IMR-90 (cell line): ENCODE data around the gene SS18. TPM values are rescaled to one million over a fixed set of nuclear protein-coding genes. Genes with fewer than 3 reads are reported as not detected.

Experiments
- ATAC-seq: fragments of 200-7000 bp; cut with Tn5 transposase; 2 replicates; pipeline ENCODE4 v1.9.1; 2020; ENCODE audit warnings: low read depth, mild to moderate bottlenecking, moderate library complexity
- BruUV-seq: library from RNA; stranded (reverse); fragments of 400-500 nt; replicated peaks from 2 replicates; lab custom pipeline; 2021; lab: Mats Ljungman, UMichigan
- CTCF ChIA-PET: fragments of 300-600 bp; formaldehyde crosslinking; extraction: SDS; loops from one replicate; lab custom pipeline; 2021; ENCODE audit warnings: antibody characterized with exemption; lab: Yijun Ruan, JAX
- POLR2A ChIA-PET: fragments of 300-600 bp; sonication (Branson Sonifier 250); formaldehyde crosslinking; loops from one replicate; lab custom pipeline; 2022; ENCODE audit warnings: antibody characterized with exemption; ENCODE audit not compliant: unreplicated experiment; lab: Charles Lee
- DNase-seq: peaks from one replicate; pipeline ENCODE4 v3.0.0; 2013
- H2AFZ ChIP-seq: replicated peaks from 2 replicates; pipeline ENCODE3; 2013; ENCODE audit warnings: low read length, mild to moderate bottlenecking; ENCODE audit not compliant: poor library complexity
- H2AK5ac ChIP-seq: 2 replicates; pipeline ENCODE4 v1.6.1; 2013; ENCODE audit warnings: low read depth, low read length, inconsistent platforms
- H2AK9ac ChIP-seq: replicated peaks from 2 replicates; pipeline ENCODE3; 2013; ENCODE audit warnings: mild to moderate bottlenecking, low read depth, low read length, moderate library complexity; ENCODE audit not compliant: poor library complexity
- H2BK120ac ChIP-seq: 2 replicates; pipeline ENCODE4 v1.6.1; 2013; ENCODE audit warnings: low read depth, low read length, inconsistent platforms
- H2BK15ac ChIP-seq: 3 replicates; pipeline ENCODE4 v1.6.1; 2013; ENCODE audit warnings: low read depth, low read length, inconsistent platforms
- H2BK20ac ChIP-seq: 2 replicates; pipeline ENCODE4 v1.6.1; 2013; ENCODE audit warnings: low read depth, mild to moderate bottlenecking, inconsistent platforms, low read length, moderate library complexity
- H2BK5ac ChIP-seq: 2 replicates; pipeline ENCODE4 v1.6.1; 2013; ENCODE audit warnings: mild to moderate bottlenecking, low read depth, low read length, inconsistent platforms; ENCODE audit not compliant: poor library complexity, severe bottlenecking
- H3K14ac ChIP-seq: replicated peaks from 2 replicates; pipeline ENCODE4 v1.6.1; 2013; ENCODE audit warnings: low read depth, low read length, inconsistent platforms
- H3K18ac ChIP-seq: 2 replicates; pipeline ENCODE4 v1.6.1; 2013; ENCODE audit warnings: low read depth, low read length, control low read depth
- H3K23ac ChIP-seq: 2 replicates; pipeline ENCODE4 v1.6.1; 2013; ENCODE audit warnings: low read depth, low read length, inconsistent platforms
- H3K27ac ChIP-seq: 2 replicates; pipeline ENCODE4 v1.5.1; 2013; ENCODE audit warnings: mild to moderate bottlenecking, control low read depth, low read length; ENCODE audit not compliant: insufficient read depth
- H3K27me3 ChIP-seq: 2 replicates; pipeline ENCODE4 v1.6.1; 2013; ENCODE audit warnings: low read length; ENCODE audit not compliant: control insufficient read depth, insufficient read depth
- H3K36me3 ChIP-seq: 2 replicates; pipeline ENCODE4 v1.6.1; 2013; ENCODE audit warnings: low read length, mixed read lengths; ENCODE audit not compliant: control insufficient read depth, insufficient read depth
- H3K4ac ChIP-seq: 2 replicates; pipeline ENCODE4 v1.6.1; 2013; ENCODE audit warnings: low read depth, low read length, inconsistent platforms
- H3K4me1 ChIP-seq: 2 replicates; pipeline ENCODE4 v1.6.1; 2013; ENCODE audit warnings: low read length, mixed read lengths; ENCODE audit not compliant: control insufficient read depth, insufficient read depth
- H3K4me2 ChIP-seq: 2 replicates; pipeline ENCODE4 v1.6.1; 2013; ENCODE audit warnings: low read depth, mild to moderate bottlenecking, control low read depth, low read length, moderate library complexity
- H3K4me3 ChIP-seq: 2 replicates; pipeline ENCODE4 v1.5.1; 2013; ENCODE audit warnings: low read depth, mild to moderate bottlenecking, control low read depth, low read length, moderate library complexity; ENCODE audit not compliant: insufficient read depth
- H3K56ac ChIP-seq: 2 replicates; pipeline ENCODE4 v1.6.1; 2013; ENCODE audit warnings: low read length, inconsistent platforms; ENCODE audit not compliant: insufficient read depth; ENCODE audit errors: extremely low read depth
- H3K79me1 ChIP-seq, 2 experiments: 2 replicates each; pipeline ENCODE4 v1.6.1; 2013; ENCODE audit warnings: low read length in 2 of 2, inconsistent platforms in 1 of 2, low read depth in 1 of 2
- H3K9ac ChIP-seq: 2 replicates; pipeline ENCODE4 v1.6.1; 2013; ENCODE audit warnings: low read depth, low read length, control low read depth
- H3K9me1 ChIP-seq: 2 replicates; pipeline ENCODE4 v1.6.1; 2013; ENCODE audit warnings: low read length, inconsistent platforms; ENCODE audit not compliant: insufficient read depth
- H3K9me3 ChIP-seq: 2 replicates; pipeline ENCODE4 v1.6.1; 2013; ENCODE audit warnings: low read length; ENCODE audit not compliant: control insufficient read depth, insufficient read depth
- H4K20me1 ChIP-seq: 2 replicates; pipeline ENCODE4 v1.6.1; 2013; ENCODE audit warnings: low read length, inconsistent platforms; ENCODE audit not compliant: insufficient read depth
- H4K5ac ChIP-seq: 2 replicates; pipeline ENCODE4 v1.6.1; 2013; ENCODE audit warnings: mild to moderate bottlenecking, low read depth, low read length, control low read depth
- H4K8ac ChIP-seq, 2 experiments: 2 replicates each; pipeline ENCODE4 v1.6.1; 2013; ENCODE audit warnings: low read depth in 2 of 2, low read length in 2 of 2, control low read depth in 1 of 2, inconsistent platforms in 1 of 2
- H4K91ac ChIP-seq: 2 replicates; pipeline ENCODE4 v1.6.1; 2013; ENCODE audit warnings: low read depth, low read length, inconsistent platforms; ENCODE audit not compliant: insufficient read depth
- BHLHE40 ChIP-seq: fragments of 150-350 bp; IDR thresholded peaks from 2 replicates; pipeline ENCODE4 v1.6.1; 2016; ENCODE audit warnings: mild to moderate bottlenecking, low read depth, low read length
- CEBPB ChIP-seq: IDR thresholded peaks from 2 replicates; pipeline ENCODE4 v1.6.1; 2012; ENCODE audit warnings: low read depth, low read length, improper control_type of control experiment
- CHD1 ChIP-seq: IDR thresholded peaks from 2 replicates; pipeline ENCODE4 v1.6.1; 2012; ENCODE audit warnings: low read depth, low read length, improper control_type of control experiment
- CTCF ChIP-seq: conservative IDR thresholded peaks from 2 replicates; pipeline ENCODE4 v1.5.1; 2012; ENCODE audit warnings: mild to moderate bottlenecking, low read depth, low read length, improper control_type of control experiment
- ELK1 ChIP-seq: fragments of 150-350 bp; IDR thresholded peaks from 2 replicates; pipeline ENCODE4 v1.6.1; 2016; ENCODE audit warnings: low read depth, mild to moderate bottlenecking, low read length, moderate library complexity, borderline replicate concordance
- FOS ChIP-seq: fragments of 150-350 bp; IDR thresholded peaks from 2 replicates; pipeline ENCODE4 v1.6.1; 2016; ENCODE audit warnings: low read depth, low read length
- MAZ ChIP-seq: IDR thresholded peaks from 2 replicates; pipeline ENCODE4 v1.6.1; 2012; ENCODE audit warnings: low read depth, mild to moderate bottlenecking, low read length, improper control_type of control experiment, moderate library complexity, borderline replicate concordance
- MXI1 ChIP-seq: IDR thresholded peaks from 2 replicates; pipeline ENCODE4 v1.6.1; 2012; ENCODE audit warnings: low read depth, mild to moderate bottlenecking, low read length, moderate library complexity, borderline replicate concordance
- POLR2A ChIP-seq: IDR thresholded peaks from 2 replicates; pipeline ENCODE4 v1.6.1; 2012; ENCODE audit warnings: mild to moderate bottlenecking, low read depth, low read length
- RAD21 ChIP-seq: IDR thresholded peaks from 2 replicates; pipeline ENCODE4 v1.6.1; 2012; ENCODE audit warnings: low read length, improper control_type of control experiment
- RCOR1 ChIP-seq: IDR thresholded peaks from 2 replicates; pipeline ENCODE4 v1.6.1; 2012; ENCODE audit warnings: mild to moderate bottlenecking, low read length, improper control_type of control experiment; ENCODE audit not compliant: insufficient replicate concordance
- SMC3 ChIP-seq: fragments of 150-350 bp; IDR thresholded peaks from 2 replicates; pipeline ENCODE4 v1.6.1; 2016; ENCODE audit warnings: low read depth, mild to moderate bottlenecking, antibody characterized with exemption, low read length, moderate library complexity
- USF2 ChIP-seq: fragments of 150-350 bp; IDR thresholded peaks from 2 replicates; pipeline ENCODE4 v1.6.1; 2017; ENCODE audit warnings: mild to moderate bottlenecking, antibody characterized with exemption, low read length, low read depth
- WGBS, 2 experiments: methylation state at CpG; one replicate each; pipeline versions ENCODE4 v1.1.5 to v1.1.7; 2013; ENCODE audit warnings: missing lambda C conversion rate in 2 of 2; ENCODE audit not compliant: insufficient read length in 1 of 2; ENCODE audit errors: extremely low coverage in 2 of 2; 5-methylcytosine and 5-hydroxymethylcytosine counted together
- dilution Hi-C: fragments of 300-500 bp; cut with HindIII; formaldehyde crosslinking; loops from one replicate; pipeline ENCODE4 v1.14.3; 2018; ENCODE audit warnings: low sequenced_read_pairs; ENCODE audit not compliant: unreplicated experiment
- in situ Hi-C: fragments of 300-500 bp; cut with MboI; formaldehyde crosslinking; loops from 3 replicates; pipeline ENCODE4 v1.14.3; 2019; ENCODE audit warnings: low sequenced_read_pairs, inconsistent platforms, mixed read lengths
- intact Hi-C: fragments of 100-400 bp; cut with micrococcal nuclease; formaldehyde crosslinking; loops from 2 replicates; pipeline ENCODE4 v1.10.0; 2022
- polyA plus RNA-seq, 3 experiments: library from polyadenylated mRNA; depleted of rRNA; stranded (reverse); fragments of >200 nt; gene quantifications; 2 replicates each; pipeline ENCODE4 v1.2.3, GENCODE V29; 2012; ENCODE audit warnings: low replicate concordance in 1 of 3
- total RNA-seq: library from RNA; depleted of rRNA; stranded (reverse); fragments of >200 nt; gene quantifications from 2 replicates; pipeline ENCODE4 v1.2.3, GENCODE V29; 2012

SS18 gene
- total and polyA plus RNA-seq, 2 of the 4 experiments (the other 2 are of a cell fraction) = 112 to 242 TPM

- ATAC-seq (no peak), DNase-seq (no peak)
- no peak overlapping the region for H2BK5ac ChIP-seq
- no TSS peak for BruUV-seq
- ChIA-PET POLR2A (no interaction called here), CTCF (no interaction called here)
- no peak overlapping the region for H3K23ac ChIP-seq
- no peak overlapping the region for H3K4me3 ChIP-seq
- dilution Hi-C loops = no loop called here
- H3K79me1 ChIP-seq = peaks cover 19 to 31% of the 10 kb centered on the region in 2 experiments
- no peak overlapping the region for H2AK9ac ChIP-seq
- no peak overlapping the region for H3K14ac ChIP-seq
- no peak overlapping the region for H3K27ac ChIP-seq
- no peak for TF ChIP-seq SMC3
- TF ChIP-seq BHLHE40 = no peak
- no peak for TF ChIP-seq CHD1
- TF ChIP-seq RCOR1 = no peak
- no peak for TF ChIP-seq CEBPB
- TF ChIP-seq CTCF = no peak
- no peak for TF ChIP-seq ELK1
- no peak for TF ChIP-seq FOS
- TF ChIP-seq POLR2A = no peak
- no peak for TF ChIP-seq MXI1
- TF ChIP-seq MAZ = no peak
- TF ChIP-seq USF2 = no peak
- TF ChIP-seq RAD21 = no peak
- peaks cover 3% of the 10 kb centered on the region for H3K9me1 ChIP-seq
- no peaks in the 10 kb centered on the region for H3K9me3 ChIP-seq
- H3K4me1 ChIP-seq = peaks cover 2% of the 10 kb centered on the region; the same call in 1 of the 2 replicates
- in situ Hi-C loops = no loop called here
- H3K36me3 ChIP-seq = peaks cover 22% of the 10 kb centered on the region
- no peak overlapping the region for H3K4ac ChIP-seq
- no peak overlapping the region for H2AK5ac ChIP-seq
- no peak overlapping the region for H3K9ac ChIP-seq
- no peak overlapping the region for H4K91ac ChIP-seq
- no peak overlapping the region for H2BK15ac ChIP-seq
- H4K8ac ChIP-seq = no peak overlapping the region
- no CpG with 5 or more reads among the region's 1 CpG for WGBS, 2 experiments
- intact Hi-C loops = no loop called here
- no peaks in the 10 kb centered on the region for H3K27me3 ChIP-seq
- H4K20me1 ChIP-seq = no peaks in the 10 kb centered on the region
- no peak overlapping the region for H2BK120ac ChIP-seq
- no peak overlapping the region for H3K4me2 ChIP-seq
- no peak overlapping the region for H4K5ac ChIP-seq
- no peak overlapping the region for H2AFZ ChIP-seq
- no peak overlapping the region for H3K18ac ChIP-seq
- H3K56ac ChIP-seq = no peak overlapping the region
- no peak overlapping the region for H2BK20ac ChIP-seq
These were observed 38.6 kb downstream of the SS18 start for GRCh38 chr18:26051843-26052242.
